Measurements from ENCODE around the gene MKNK1. TPM values are rescaled to one million over a fixed set of nuclear protein-coding genes. Genes with fewer than 3 reads are reported as not detected.

The MKNK1 gene
- total and polyA plus RNA-seq, 2 experiments from 2014 or later, result 17.8 to 20.6 TPM

DNA sequence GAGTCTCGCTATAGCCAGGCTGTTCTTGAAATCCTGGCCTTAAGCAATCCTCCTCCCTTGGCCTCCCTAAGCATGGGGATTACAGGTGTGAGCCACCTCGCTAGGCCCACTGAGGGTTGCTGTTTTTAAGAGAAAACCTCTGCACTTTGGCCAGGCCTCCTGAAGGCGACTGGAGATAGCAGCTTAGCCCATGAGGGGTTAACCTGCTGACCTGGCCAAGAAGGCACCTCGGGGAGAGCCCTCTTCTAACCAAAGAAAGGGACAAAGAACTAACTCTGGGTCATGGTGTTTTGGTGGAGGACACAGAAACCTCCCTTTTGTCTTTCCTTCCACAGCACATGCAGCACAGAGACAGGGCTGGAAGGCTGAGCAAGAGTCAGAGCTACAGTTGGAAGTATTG, 35.0 kb downstream of the MKNK1 start:
- Histone ChIP-seq H3K36me3 (replicated peaks; ENCODE audit: insufficient read depth, low read depth) (no peaks in the 10 kb centered on the region), H3K9me3 (ENCODE audit: low read depth) (no peaks in the 10 kb centered on the region), H3K27ac (no peak overlapping the region), H3K79me2 (no peaks in the 10 kb centered on the region), H3K9me2 (replicated peaks; ENCODE audit: insufficient read depth) (no peaks in the 10 kb centered on the region), H3K4me1 (ENCODE audit: insufficient read depth) (no peaks in the 10 kb centered on the region), H3K4me3 (no peak overlapping the region), H2AFZ (no peak overlapping the region), H4K20me1 (ENCODE audit: insufficient read depth, poor library complexity, severe bottlenecking) (no peaks in the 10 kb centered on the region), H3K4me2 (no peak overlapping the region), H3K27me3 (no peaks in the 10 kb centered on the region)
- WGBS (ENCODE audit: low lambda C conversion rate, missing lambda C conversion rate), result 72% methylated on average over 4 of the region's 4 CpGs
- no peak for DNase-seq (ENCODE audit: low spot score)
- TF ChIP-seq EZH2 (IDR thresholded peaks at IDR 0.05; ENCODE audit: borderline replicate concordance), result no peak
- TF ChIP-seq, protein P1, sequence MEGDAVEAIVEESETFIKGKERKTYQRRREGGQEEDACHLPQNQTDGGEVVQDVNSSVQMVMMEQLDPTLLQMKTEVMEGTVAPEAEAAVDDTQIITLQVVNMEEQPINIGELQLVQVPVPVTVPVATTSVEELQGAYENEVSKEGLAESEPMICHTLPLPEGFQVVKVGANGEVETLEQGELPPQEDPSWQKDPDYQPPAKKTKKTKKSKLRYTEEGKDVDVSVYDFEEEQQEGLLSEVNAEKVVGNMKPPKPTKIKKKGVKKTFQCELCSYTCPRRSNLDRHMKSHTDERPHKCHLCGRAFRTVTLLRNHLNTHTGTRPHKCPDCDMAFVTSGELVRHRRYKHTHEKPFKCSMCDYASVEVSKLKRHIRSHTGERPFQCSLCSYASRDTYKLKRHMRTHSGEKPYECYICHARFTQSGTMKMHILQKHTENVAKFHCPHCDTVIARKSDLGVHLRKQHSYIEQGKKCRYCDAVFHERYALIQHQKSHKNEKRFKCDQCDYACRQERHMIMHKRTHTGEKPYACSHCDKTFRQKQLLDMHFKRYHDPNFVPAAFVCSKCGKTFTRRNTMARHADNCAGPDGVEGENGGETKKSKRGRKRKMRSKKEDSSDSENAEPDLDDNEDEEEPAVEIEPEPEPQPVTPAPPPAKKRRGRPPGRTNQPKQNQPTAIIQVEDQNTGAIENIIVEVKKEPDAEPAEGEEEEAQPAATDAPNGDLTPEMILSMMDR (IDR thresholded peaks at IDR 0.05; ENCODE audit: poor library complexity), result no peak
- no peak for TF ChIP-seq EZH2phosphoT487 (IDR thresholded peaks at IDR 0.05; ENCODE audit: low read depth, severe bottlenecking, unreplicated experiment)

DNA sequence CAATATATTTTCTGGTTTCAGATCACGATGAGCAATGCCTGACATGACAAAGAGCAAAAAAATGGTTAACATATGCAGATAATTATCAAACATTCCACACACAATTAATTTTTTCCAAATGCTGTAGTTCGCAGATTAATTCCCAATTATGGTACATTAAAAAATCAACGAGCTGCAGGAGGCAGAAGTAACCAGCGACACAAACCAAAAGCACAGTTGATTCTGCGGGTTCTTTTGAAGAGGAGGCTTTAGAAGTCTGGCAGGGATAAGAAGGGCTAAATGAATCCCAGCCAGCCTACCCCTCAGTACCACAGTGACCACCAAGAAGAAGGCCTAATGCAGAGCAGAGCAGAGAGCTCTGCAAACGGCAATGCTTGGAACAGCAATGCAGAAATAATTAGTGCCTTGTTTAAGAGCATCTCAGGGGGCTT, 35.6 kb downstream of the MKNK1 start:
- WGBS (ENCODE audit: low lambda C conversion rate, missing lambda C conversion rate), result 59% methylated on average over 6 of the region's 6 CpGs
- Histone ChIP-seq H2AFZ (no peak overlapping the region), H3K4me3 (no peak overlapping the region), H3K9me2 (replicated peaks; ENCODE audit: insufficient read depth) (no peaks in the 10 kb centered on the region), H3K4me1 (ENCODE audit: insufficient read depth) (no peaks in the 10 kb centered on the region), H3K9me3 (ENCODE audit: low read depth) (no peaks in the 10 kb centered on the region), H3K4me2 (no peak overlapping the region), H3K27me3 (no peaks in the 10 kb centered on the region), H3K27ac (no peak overlapping the region), H3K36me3 (replicated peaks; ENCODE audit: insufficient read depth, low read depth) (no peaks in the 10 kb centered on the region), H4K20me1 (ENCODE audit: insufficient read depth, poor library complexity, severe bottlenecking) (no peaks in the 10 kb centered on the region), H3K79me2 (no peaks in the 10 kb centered on the region)
- no peak for DNase-seq (ENCODE audit: low spot score)
- TF ChIP-seq, protein P1 (IDR thresholded peaks at IDR 0.05; ENCODE audit: poor library complexity), result no peak
- TF ChIP-seq EZH2 (IDR thresholded peaks at IDR 0.05; ENCODE audit: borderline replicate concordance) (no peak), EZH2phosphoT487 (IDR thresholded peaks at IDR 0.05; ENCODE audit: low read depth, severe bottlenecking, unreplicated experiment) (no peak)

DNA sequence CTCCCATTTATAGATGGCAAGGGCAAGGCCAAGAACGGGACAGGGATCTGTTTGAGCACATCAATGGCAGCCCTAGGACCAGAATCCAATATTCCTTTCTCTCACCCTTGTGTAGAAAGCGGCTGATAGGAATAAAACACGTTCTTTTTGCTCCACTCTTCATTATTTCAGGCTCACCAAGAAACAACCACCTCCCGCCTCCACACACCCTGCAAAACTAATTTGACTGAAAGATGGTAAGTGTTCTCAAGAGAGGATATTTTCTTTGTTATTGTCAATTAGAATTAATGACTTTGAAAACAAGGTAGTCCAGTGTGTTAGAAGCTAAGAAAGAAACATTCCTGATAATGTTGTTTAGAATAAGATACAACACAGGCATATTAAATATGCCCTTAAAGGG, 40.7 kb downstream of the MKNK1 start:
- Histone ChIP-seq H4K20me1 (ENCODE audit: insufficient read depth, poor library complexity, severe bottlenecking) (no peaks in the 10 kb centered on the region), H3K4me1 (ENCODE audit: insufficient read depth) (no peaks in the 10 kb centered on the region), H3K9me2 (replicated peaks; ENCODE audit: insufficient read depth) (no peaks in the 10 kb centered on the region), H3K27ac (no peak overlapping the region), H3K4me3 (no peak overlapping the region), H3K27me3 (no peaks in the 10 kb centered on the region), H3K36me3 (replicated peaks; ENCODE audit: insufficient read depth, low read depth) (no peaks in the 10 kb centered on the region), H3K4me2 (no peak overlapping the region), H3K9me3 (ENCODE audit: low read depth) (no peaks in the 10 kb centered on the region), H2AFZ (no peak overlapping the region), H3K79me2 (no peaks in the 10 kb centered on the region)
- no peak for DNase-seq (ENCODE audit: low spot score)
- 94% methylated on average over 4 of the region's 4 CpGs for WGBS (ENCODE audit: low lambda C conversion rate, missing lambda C conversion rate)
- TF ChIP-seq EZH2phosphoT487 (IDR thresholded peaks at IDR 0.05; ENCODE audit: low read depth, severe bottlenecking, unreplicated experiment) (no peak), EZH2 (IDR thresholded peaks at IDR 0.05; ENCODE audit: borderline replicate concordance) (no peak)
- TF ChIP-seq, protein P1 (IDR thresholded peaks at IDR 0.05; ENCODE audit: poor library complexity), result no peak

DNA sequence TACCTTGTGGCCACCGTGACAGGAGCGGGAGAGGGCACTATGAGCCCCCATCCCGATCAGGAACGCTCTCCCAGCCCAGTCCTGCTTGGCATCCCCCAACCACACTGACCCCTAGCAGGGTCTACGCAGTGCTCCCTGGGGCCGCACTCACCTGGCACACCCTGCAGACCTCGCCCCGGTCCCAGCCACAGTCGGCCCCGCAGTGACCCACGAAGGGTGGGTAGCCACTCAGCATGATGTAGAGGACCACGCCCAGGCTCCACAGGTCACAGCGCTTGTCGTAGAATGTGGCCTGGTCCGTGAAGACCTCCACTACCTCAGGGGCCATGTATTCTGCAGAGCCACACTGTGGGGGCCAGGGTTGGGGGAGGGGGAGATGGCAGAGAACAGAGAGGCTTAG, 41.6 kb downstream of the MKNK1 start:
- Histone ChIP-seq H3K36me3 (replicated peaks; ENCODE audit: insufficient read depth, low read depth) (no peaks in the 10 kb centered on the region), H3K9me2 (replicated peaks; ENCODE audit: insufficient read depth) (no peaks in the 10 kb centered on the region), H2AFZ (no peak overlapping the region), H3K27me3 (no peaks in the 10 kb centered on the region), H3K4me2 (no peak overlapping the region), H3K27ac (no peak overlapping the region), H3K4me3 (no peak overlapping the region), H3K79me2 (no peaks in the 10 kb centered on the region), H4K20me1 (ENCODE audit: insufficient read depth, poor library complexity, severe bottlenecking) (no peaks in the 10 kb centered on the region), H3K9me3 (ENCODE audit: low read depth) (no peaks in the 10 kb centered on the region), H3K4me1 (ENCODE audit: insufficient read depth) (no peaks in the 10 kb centered on the region)
- DNase-seq (ENCODE audit: low spot score), result no peak
- TF ChIP-seq EZH2 (IDR thresholded peaks at IDR 0.05; ENCODE audit: borderline replicate concordance) (no peak), EZH2phosphoT487 (IDR thresholded peaks at IDR 0.05; ENCODE audit: low read depth, severe bottlenecking, unreplicated experiment) (no peak)
- TF ChIP-seq, protein P1 (IDR thresholded peaks at IDR 0.05; ENCODE audit: poor library complexity), result no peak
- 97% methylated on average over 15 of the region's 15 CpGs for WGBS (ENCODE audit: low lambda C conversion rate, missing lambda C conversion rate)
